MM.1S (cell line): ENCODE measurements around the gene TMEM270.

Experiments used
- CTCF ChIP-seq: fragments of 300-600 bp; sonication (generic); IDR thresholded peaks from 2 replicates; pipeline ENCODE4 v1.5.1; 2016; ENCODE audit warnings: antibody characterized with exemption, low read length, mixed read lengths
- EZH2 ChIP-seq: fragments of 300-600 bp; sonication (generic); optimal IDR thresholded peaks from 2 replicates; pipeline ENCODE3; 2017; ENCODE audit warnings: low read depth, mild to moderate bottlenecking, antibody characterized with exemption, low read length, mixed read lengths
- EZH2phosphoT487 ChIP-seq: fragments of 300-600 bp; sonication (generic); IDR thresholded peaks from 2 replicates; pipeline ENCODE4 v1.6.1; 2018; ENCODE audit warnings: antibody characterized with exemption, low read length

- TF ChIP-seq CTCF (no peak), EZH2phosphoT487 (no peak), EZH2 (no peak)
These were observed 34.0 kb downstream of the TMEM270 start for GRCh38 chr7:73894733-73895551.
